Femur (tissue), 1 donor: ENCODE measurements around the gene RFTN2.
"Not testable (repeated sequence)": the region's sequence is repeated elsewhere in the genome, so short reads cannot be mapped to it uniquely, and the experiment has no call there.

Experiments used
- DNase-seq: peaks from one replicate; pipeline ENCODE4 v3.0.0-alpha.2; 2017

Gene RFTN2

GRCh38 chr2:197675246-197675645 is at the start of gene RFTN2:
Gene RFTN2, minus strand, starts transcription at chr2:197675587. Its CDS starts 129 bp downstream, at chr2:197675458.
- DNase-seq = peak; percentile 21

- DNase-seq = no peak
Measured at GRCh38 chr2:197717863-197718262, 42.5 kb upstream of the RFTN2 start.

DNA sequence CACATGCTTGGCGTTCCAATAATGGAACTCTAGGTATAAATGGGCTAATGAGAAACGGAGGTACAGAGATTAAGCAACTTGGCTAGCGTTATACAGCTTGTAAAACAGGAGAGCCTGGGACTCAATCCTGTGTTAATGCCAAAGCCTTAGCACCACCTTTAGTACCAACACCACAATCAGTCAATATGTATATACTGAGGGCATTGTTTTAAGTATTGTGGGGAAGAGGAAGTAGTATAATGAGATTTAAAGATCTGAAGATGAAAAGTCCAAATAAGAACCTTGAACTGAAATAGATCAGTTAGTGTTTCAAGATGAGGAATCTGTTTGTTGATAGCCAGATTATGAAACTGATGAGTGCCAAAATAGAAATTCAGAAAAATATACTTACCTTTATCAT is 37.9 kb upstream of the RFTN2 start:
- no peak for DNase-seq

DNA sequence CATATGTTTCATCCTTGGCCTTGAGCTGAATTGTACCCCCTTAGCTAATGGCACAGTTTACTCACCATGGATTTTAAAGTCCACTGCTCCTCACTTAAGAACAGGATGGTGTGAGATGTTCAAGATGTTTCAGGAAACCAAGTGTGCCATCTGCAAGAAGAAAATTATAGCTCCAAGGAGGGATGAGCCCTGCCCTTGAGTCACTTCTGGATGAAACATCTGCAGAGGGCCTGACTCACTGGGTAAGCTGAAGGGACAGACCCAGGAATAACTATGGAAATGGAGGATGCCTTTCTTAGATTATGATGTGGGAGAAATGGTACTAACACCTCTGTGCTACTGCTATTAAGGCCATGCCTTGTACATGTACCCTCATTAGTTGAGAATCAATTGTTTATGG is 36.2 kb upstream of the RFTN2 start:
- DNase-seq = no peak

DNA sequence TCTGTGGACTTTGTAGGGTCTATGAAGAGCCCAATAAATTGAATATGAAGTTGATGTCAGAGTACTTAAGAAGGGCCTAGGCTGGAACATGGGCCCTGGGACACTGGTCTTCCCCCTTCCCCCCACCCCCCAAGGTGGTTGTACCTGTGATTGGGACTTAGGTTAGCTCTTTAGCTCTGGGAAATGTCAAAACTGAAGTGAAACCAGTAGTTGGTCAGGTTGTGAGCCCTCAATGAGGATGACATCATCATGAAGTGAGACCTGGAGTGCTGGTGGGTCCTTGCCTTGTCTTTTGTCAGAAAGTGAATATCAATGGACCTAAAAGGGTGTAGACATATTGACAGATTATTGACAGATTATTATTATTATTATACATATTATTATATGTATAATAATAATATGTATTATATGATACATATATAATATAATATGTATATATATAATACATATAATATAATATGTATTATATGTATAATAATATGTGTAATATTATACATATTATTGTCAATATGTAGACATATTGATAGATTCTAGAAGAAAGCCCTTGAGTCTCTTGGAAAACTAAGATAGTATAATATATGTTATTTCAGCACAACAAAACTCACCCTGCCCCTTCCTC is 35.1 kb upstream of the RFTN2 start:
- DNase-seq = no peak

- DNase-seq = not testable (repeated sequence)
Measured at GRCh38 chr2:197709140-197709539, 33.8 kb upstream of the RFTN2 start.

DNA sequence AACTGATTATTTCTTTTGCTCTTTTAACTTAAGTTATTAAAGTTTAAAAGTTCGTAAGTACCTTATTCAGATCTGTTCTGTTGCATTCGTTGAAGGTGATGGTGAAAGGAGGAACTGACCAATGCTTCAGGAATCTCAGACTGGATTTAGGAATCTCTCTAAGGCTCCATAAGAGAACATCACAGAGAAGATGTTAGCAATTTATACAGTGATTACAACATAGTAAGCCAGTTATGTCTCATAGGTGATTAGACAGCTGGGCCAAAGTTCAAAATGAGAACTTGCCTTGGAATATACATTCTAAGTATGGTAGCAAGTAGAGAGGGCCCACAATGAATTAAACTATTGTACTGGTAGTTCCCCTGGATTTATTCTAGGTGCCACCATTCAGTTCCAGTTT is 32.9 kb upstream of the RFTN2 start:
- no peak for DNase-seq

GRCh38 chr2:197707316-197708213 is 32.2 kb upstream of the RFTN2 start:
- no peak for DNase-seq

GRCh38 chr2:197706839-197707207 is 31.4 kb upstream of the RFTN2 start:
- no peak for DNase-seq

DNA sequence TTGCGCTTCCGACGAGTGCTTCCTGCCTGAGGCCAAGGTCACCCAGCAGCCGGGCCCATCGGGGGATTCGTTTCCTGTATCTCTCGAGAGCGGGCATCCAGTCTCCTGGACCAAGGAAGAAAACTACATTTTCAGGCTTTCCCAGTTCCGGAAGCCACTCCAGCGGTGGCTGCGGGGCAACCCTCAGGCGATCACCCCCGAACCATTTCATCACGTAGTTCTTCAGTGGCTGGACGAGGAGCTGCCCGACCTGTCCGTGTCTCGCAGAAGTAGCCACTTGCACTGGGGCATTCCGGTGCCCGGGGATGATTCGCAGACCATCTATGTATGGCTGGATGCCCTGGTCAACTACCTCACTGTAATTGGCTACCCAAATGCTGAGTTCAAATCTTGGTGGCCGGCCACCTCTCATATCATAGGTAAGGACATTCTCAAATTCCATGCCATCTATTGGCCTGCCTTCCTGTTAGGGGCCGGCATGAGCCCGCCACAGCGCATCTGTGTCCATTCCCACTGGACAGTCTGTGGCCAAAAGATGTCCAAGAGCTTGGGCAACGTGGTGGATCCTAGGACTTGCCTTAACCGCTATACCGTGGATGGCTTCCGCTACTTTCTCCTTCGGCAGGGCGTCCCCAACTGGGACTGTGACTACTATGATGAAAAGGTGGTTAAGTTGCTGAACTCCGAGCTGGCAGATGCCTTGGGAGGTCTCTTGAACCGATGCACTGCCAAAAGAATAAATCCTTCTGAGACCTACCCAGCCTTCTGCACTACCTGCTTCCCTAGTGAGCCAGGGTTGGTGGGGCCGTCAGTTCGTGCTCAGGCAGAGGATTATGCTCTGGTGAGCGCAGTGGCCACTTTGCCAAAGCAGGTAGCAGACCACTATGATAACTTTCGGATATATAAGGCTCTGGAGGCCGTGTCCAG is 30.8 kb upstream of the RFTN2 start:
- peak; percentile 41 for DNase-seq

GRCh38 chr2:197705121-197705911 is 29.9 kb upstream of the RFTN2 start, which contains the start of gene MARS2:
Gene MARS2, plus strand, starts transcription at chr2:197705369. Its CDS starts 37 bp downstream, at chr2:197705406.
- peak; percentile 97 for DNase-seq

- no peak for DNase-seq
Measured at GRCh38 chr2:197704434-197705120, 29.2 kb upstream of the RFTN2 start.

GRCh38 chr2:197700960-197701359 is 25.6 kb upstream of the RFTN2 start:
- DNase-seq = no peak

GRCh38 chr2:197699724-197700123 is 24.3 kb upstream of the RFTN2 start:
- not testable (repeated sequence) for DNase-seq

DNA sequence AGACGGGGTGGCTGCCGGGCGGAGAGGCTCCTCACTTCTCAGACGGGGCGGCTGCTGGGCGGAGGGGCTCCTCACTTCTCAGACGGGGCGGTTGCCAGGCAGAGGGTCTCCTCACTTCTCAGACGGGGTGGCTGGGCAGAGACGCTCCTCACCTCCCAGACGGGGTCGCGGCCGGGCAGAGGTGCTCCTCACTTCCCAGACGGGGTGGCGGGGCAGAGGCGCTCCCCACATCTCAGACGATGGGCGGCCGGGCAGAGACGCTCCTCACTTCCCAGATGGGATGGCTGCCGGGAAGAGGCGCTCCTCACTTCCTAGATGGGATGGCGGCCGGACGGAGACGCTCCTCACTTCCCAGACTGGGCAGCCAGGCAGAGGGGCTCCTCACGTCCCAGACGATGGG is 21.2 kb upstream of the RFTN2 start:
- not testable (repeated sequence) for DNase-seq

GRCh38 chr2:197695971-197696370 is 20.6 kb upstream of the RFTN2 start:
- not testable (repeated sequence) for DNase-seq

- not testable (repeated sequence) for DNase-seq
Measured at GRCh38 chr2:197695206-197695605, 19.8 kb upstream of the RFTN2 start.

DNA sequence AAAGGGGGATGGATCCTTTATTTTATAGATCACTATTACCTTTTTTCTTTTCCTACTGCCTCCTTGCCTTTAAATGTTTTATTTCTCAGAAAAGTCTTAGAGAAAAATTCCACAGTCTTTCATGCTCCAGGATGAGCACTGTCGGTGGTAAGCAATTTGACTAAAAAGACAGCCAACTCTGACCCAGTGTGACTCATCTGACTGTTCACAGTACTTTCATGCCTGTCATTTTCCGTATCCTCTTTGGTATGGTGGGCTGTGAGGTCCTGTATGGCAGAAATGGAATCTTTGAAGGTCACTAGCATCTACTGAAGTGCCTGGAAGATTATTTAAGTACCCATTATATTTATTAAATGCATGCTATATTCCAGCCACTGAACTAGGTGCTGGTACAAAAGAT is 2.1 kb upstream of the RFTN2 start:
- no peak for DNase-seq

DNA sequence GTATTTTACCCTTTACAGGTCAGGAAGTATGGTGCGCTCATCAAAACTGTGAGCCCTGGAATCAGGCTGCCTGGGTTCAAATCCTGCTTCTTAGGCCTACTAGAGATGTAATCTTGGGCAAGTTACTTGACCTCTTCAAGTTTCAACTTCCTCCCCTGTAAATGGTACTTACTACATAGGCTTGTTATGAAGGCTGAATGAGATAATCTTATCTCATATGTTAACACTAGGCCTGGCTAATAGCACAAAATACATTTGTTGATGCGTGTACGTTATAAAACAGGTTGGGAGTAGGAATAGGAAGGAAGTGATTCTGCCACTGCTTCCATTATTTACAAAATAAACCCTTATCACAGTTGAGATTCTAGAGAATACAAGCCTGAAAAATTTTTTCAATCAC is 1.7 kb upstream of the RFTN2 start:
- no peak for DNase-seq

GRCh38 chr2:197675711-197676188 is 363 bp upstream of the RFTN2 start:
- peak; percentile 88 for DNase-seq

DNA sequence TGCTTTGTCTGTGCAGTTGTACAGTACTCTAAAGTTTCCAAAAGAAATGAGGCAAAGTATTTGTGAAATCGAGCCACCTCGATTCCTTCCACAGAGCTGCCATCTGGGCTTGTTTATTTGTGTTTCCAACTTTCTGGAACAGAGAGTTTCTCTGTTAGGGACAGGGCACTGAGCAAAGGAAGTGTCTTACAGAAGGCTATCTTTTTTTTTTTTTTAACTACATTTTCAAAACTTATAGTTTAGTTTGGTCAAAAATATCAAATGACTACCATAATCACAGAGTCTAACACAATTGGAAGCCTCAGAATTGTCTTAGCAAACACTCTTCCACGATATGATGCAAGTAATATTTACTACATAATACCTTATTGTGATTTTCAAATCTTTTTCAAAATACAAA is 796 bp downstream of the RFTN2 start:
- peak; percentile 24 for DNase-seq
